ENCODE data around the gene USP32.

USP32 gene

GRCh38 chr17:60168654-60169053 lies 223.3 kb downstream of the USP32 start:
- DNase-seq: no peak

DNA sequence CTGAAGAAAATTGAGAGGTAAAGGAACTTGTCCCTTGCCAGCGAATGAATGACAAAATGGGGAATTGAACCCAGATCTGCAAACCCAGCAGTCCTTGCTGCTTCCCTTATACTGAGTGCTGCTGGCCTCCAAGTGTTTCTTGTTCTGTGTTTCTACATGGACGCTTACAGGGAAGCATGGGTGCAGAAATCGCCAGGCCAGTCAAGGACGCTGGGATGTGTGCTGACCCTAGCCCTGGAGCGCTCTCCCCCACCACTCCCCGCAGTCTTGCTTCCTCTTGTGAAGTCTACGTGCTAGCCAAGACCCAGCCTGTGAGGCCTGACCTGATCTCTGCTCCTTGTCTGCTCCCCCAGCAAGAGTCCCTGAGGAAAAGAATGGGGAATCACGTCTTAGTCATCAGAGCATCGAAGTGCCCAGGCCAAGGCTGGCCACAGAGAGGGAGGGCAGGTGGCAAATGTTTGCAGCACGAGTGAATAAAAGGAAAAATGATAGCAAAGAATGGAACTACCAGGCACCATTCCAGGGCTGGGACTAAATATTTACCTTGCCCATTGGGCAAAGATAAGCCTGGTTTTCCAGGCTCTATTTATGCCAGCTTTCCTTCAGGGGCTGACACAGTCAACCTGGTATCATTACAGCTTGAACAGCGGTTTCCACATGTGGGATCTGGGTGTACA lies 224.7 kb downstream of the USP32 start:
- DNase-seq: no peak

- DNase-seq: peak; percentile 28
Measured at GRCh38 chr17:60165971-60166370, 226.0 kb downstream of the USP32 start.

DNA sequence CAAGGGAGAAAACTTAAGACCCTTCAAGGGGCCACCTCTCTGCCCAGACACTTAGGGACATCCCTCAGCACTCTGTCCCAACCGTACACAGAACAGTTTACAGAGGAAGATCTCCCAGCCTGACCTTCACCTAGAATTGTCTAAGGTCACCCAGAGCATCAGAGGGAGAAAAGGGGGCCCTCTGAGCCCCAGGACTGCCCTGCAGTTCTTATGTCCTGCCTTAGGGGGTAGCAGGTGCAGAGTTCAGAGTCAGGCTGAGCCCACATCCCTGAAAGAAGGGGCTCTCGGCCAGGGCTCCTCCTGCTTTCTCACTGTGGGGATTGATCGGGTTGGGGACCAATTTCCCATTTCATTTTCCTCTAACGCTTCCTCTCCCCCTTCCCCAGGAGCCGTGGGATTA lies 226.7 kb downstream of the USP32 start:
- DNase-seq: no peak

- DNase-seq: no peak
Measured at GRCh38 chr17:60164697-60165096, 227.2 kb downstream of the USP32 start.

DNA sequence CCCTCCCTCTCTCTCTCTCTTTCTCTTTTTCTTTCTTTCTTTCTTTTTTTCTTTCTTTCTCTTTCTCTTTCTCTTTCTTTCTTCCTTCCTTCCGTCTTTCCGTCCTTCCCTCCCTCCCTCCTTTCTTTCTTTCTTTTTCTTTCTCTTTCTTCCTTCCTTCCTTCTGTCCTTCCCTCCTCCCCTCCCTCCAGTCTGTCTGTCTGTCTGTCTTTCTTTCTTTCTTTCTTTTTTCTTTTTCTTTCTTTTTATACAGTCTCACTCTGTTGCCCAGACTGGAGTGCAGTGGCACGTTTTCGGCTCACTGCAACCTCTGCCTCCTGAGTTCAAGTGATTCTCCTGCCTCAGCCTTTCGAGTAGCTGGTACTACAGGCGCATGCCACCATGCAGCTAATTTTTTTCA lies 227.8 kb downstream of the USP32 start:
- no peak for DNase-seq

DNA sequence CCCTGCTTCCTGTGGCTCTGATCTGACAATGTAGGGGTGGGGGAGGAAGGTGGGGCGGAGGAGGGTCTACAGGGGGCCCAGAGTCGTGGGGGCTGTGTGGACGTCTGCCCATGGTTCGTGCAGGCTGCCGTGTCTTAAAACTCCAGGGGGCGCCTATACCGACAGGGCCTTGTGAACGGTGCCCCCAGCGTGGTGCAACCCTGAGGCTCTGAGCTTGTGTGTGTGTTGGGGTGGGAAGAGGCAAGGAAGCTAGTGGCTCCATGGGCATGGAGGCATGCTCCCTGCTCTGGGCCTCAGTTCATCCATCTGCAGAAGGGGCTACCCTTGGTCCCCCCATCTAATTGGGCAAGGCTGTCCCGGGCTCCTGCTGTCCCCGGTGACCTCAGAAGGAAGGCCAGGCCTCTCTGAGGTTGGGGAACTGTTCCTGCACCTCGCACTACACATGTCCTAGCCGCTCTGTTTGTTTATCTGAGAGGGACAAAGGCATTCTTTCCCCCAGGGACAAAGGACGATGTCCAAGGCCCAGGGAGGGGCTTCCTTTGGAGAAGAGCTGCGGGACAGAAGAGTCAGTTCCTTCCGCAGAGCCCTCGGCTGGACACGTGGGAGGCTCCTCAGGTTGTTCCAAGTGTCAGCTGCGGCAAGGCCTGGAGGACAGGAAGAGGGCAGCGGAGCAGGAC lies 228.7 kb downstream of the USP32 start:
- no peak for DNase-seq

GRCh38 chr17:60161598-60162330 lies 230.2 kb downstream of the USP32 start:
- no peak for DNase-seq

- DNase-seq: no peak
Measured at GRCh38 chr17:60160829-60161501, 231.0 kb downstream of the USP32 start.

DNA sequence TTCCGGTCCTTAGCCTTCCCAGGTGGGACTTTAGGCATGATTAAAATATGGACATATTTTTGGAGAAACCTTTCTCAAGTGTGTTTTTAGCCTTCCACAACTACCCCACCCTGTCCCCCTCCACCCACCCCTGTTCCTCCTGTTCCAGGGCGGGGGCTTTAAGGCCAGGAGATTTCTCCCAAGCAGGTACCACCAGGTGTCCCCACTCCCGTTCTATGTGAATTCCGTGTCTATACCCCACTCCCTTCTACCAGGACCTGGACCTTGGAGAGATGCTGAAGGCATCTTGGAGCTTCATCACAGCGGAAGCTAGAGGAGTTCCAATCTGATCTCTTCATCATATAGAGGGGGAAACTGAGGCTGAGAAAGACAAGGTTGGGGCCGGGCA lies 232.5 kb downstream of the USP32 start:
- DNase-seq: no peak

DNA sequence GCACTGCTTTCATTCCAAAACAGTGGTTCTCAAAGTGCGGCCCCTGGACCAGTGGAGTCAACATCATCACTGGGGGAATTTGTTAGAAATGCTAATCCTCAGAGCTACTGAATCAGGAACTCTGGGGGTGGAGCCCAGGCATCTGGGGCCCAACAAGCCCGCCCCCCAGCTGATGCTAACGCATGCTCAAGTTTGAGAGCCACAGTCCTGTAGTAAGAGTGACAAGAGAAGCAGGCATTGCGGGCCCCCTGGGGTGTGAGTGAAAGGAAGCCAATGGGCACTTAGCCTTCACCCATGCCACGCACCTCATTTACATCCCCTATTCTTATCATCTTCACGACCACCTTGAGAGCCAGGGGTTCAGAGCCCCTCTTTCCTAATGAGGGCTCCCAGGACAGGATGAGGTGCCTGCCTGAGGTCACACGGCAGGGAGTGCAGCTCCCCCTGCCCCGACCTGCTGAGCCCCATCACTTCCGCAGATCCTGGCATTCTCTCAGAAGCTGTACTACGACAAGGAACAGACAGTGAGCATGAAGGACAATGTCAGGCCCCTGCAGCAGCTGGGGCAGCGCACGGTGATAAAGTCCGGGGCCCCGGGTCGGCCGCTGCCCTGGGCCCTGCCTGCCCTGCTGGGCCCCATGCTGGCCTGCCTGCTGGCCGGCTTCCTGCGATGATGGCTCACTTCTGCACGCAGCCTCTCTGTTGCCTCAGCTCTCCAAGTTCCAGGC lies 233.0 kb downstream of the USP32 start:
- DNase-seq: no peak

DNA sequence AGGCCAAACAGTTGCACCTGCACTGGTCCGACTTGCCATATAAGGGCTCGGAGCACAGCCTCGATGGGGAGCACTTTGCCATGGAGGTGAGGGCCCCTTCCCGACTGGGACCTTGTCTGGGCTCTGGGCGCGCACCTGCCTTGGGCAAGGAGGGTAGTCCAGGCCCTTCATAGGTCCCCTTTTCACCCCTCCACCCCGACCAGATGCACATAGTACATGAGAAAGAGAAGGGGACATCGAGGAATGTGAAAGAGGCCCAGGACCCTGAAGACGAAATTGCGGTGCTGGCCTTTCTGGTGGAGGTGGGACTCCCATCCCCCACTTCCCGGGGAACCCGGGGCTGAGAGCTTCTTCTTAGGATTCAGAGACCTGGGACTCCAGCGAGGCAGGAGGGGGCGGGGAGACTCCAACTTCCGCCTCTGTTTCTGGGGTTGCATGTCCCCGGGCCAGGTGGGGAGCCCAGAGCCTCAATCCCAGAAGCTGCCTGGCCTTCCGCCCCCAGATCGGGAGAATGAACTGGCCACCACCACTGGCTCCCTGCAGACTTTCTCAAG lies 234.4 kb downstream of the USP32 start:
- DNase-seq: no peak

- no peak for DNase-seq
Measured at GRCh38 chr17:60156746-60157145, 235.2 kb downstream of the USP32 start.

- no peak for DNase-seq
Measured at GRCh38 chr17:60155815-60156214, 236.1 kb downstream of the USP32 start.

GRCh38 chr17:60155427-60155814 lies 236.5 kb downstream of the USP32 start:
- DNase-seq: no peak

DNA sequence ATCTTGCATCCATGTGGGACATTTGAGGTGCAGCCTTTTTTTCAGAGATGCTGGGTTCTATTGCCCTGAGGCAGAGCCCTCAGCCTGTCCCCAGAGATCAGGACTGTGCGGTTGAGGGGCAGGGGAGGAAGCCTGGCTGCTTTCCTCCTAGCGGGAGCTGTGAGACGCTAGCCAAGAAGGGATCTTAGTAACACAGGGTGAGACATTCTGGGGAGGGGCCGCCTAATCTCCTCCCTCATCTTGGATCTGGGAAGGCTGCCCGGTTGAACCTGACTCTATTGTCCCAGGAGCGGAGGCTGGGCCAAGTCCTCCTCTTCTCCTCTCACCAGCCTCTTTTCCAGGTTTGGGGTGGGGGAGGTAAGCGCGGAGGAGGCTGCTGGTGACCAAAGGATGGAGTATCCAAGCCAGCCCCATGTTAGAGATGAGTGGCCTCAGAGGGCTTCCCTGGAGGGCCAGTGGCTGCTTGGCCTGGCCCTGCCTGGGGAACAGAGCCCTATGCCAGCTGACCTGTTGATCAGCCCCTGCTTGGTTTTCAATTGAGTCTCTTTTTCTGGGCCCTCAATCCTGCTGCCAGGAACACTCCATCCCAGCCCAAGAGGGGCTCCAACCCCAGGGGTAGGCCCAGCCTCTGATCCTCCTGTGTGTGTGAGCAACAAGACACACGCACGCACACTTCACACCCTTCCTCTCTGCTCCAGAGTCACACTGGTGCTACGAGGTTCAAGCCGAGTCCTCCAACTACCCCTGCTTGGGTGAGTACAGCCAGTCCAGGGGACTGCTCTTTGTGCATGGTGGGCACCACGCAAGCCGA lies 237.1 kb downstream of the USP32 start:
- DNase-seq: no peak

- no peak for DNase-seq
Measured at GRCh38 chr17:60153606-60154390, 238.1 kb downstream of the USP32 start.

GRCh38 chr17:60151355-60151754 lies 240.6 kb downstream of the USP32 start:
- no peak for DNase-seq

- DNase-seq: no peak
Measured at GRCh38 chr17:60149691-60150582, 242.0 kb downstream of the USP32 start, which contains the start of gene CA4. Gene CA4, plus strand, starts transcription at chr17:60149973. Its CDS starts 62 bp downstream, at chr17:60150035.

DNA sequence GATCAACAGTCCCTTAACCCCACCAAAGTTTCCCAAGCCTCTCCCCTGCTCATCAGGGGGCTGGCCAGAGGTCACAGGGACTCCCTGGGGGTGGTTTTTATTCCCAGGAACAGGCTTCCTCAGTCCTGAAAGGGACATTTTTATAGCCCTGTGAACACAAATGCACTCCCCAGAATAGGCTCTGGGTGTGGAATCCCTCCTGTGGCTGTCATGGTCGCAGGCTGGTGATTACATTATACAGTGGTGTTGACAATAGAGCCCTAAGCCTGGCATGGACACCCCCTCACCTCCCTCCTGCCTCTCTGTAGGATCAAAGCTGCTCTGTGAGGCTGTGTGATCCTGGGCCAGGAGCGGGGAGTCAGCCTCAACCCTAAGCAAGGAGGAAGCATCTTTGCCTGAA lies 243.6 kb downstream of the USP32 start:
- no peak for DNase-seq
